ENCODE measurements around the gene USP43.

DNA sequence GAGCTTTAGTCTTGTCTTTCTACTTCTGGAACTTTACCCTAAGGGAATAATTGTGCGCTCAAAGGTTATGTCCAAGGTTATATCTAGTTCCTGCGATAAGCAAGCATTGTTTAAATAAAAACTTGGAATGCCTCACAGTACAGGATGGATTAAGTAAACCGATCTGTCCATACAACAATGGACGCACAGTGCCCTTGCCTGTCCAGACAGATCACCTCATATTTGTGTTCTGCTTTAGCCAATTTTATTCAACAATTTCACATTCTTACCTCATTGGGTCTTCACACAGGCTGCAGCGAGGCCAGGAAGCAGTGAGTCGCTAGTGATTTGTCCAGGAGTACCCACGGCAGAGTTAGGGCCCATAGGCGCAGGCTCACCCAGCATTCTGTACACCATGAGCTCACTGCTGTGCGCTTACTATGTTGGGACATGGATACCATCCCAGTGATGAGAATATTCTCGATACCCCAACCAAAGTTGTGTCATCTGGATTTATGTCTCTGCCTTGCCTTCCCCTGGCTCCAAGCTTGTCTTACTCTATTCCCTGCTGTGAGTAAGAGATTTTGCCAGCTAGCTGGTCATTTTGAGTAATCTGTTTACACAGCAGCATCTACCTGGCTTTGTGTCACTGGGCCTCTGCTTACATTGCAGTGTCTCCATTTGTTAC lies 39.8 kb downstream of the USP43 start:
- TF ChIP-seq EZH2phosphoT487 (IDR thresholded peaks at IDR 0.05; ENCODE audit: insufficient read depth, low read depth) (no peak), EZH2 (IDR thresholded peaks at IDR 0.05; ENCODE audit: insufficient read depth, poor library complexity, severe bottlenecking) (no peak)
